Measurements from ENCODE around the gene ADAM33.

DNA sequence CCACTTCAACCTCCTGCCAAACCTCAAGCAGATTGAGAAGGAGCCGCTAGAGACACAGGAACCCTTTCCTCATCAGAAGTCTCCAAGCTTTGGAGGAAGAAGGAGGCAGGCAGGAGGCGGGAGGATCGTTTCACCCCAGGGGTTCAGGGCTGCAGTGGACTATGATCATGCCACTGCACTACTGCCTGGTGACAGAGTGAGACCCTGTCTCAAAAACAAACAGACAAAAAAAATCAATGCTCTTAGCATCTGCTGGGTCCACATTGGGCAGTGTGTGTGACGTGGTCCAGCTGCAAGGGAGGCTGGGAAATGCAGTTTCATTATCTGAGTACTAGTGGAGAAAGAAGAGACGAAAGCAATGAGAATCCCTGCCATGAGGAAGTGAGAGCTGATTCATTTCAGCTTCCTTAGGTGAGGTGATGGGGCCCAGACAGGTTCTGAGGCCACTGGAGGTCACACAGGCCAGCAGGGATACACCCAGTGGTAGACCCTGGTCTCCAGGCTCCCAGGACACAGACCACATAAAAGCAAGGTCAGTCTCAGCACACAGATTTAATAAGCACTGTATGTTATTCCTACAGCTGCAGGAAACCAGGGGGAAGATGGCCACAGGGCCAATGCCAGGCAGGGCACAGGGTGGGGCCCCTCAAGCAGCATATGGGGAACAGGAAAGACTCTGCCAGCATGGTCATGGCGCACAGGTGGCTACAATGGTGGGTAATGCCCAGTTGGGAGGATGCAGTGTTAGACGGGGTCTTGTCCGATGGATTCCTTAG is 22.9 kb downstream of the ADAM33 start:
- TF ChIP-seq, protein P1, sequence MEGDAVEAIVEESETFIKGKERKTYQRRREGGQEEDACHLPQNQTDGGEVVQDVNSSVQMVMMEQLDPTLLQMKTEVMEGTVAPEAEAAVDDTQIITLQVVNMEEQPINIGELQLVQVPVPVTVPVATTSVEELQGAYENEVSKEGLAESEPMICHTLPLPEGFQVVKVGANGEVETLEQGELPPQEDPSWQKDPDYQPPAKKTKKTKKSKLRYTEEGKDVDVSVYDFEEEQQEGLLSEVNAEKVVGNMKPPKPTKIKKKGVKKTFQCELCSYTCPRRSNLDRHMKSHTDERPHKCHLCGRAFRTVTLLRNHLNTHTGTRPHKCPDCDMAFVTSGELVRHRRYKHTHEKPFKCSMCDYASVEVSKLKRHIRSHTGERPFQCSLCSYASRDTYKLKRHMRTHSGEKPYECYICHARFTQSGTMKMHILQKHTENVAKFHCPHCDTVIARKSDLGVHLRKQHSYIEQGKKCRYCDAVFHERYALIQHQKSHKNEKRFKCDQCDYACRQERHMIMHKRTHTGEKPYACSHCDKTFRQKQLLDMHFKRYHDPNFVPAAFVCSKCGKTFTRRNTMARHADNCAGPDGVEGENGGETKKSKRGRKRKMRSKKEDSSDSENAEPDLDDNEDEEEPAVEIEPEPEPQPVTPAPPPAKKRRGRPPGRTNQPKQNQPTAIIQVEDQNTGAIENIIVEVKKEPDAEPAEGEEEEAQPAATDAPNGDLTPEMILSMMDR (conservative IDR thresholded peaks at IDR 0.05; ENCODE audit: low read depth in 2 of 2), result no peak
- no peak for TF ChIP-seq CREB1 (CRISPR knock-in tag; IDR thresholded peaks at IDR 0.05; ENCODE audit: low read depth)
- no peak for TF ChIP-seq EZH2 (IDR thresholded peaks at IDR 0.05; ENCODE audit: low read depth, unreplicated experiment)
- no peak for TF ChIP-seq EZH2phosphoT487 (IDR thresholded peaks at IDR 0.05; ENCODE audit: unreplicated experiment)
- no peak for TF ChIP-seq ZNF331 (CRISPR knock-in tag; IDR thresholded peaks at IDR 0.05; ENCODE audit: low read depth)
- TF ChIP-seq POLR2AphosphoS5 (IDR thresholded peaks at IDR 0.05; ENCODE audit: low read depth), result no peak
- no peak for TF ChIP-seq ZNF114 (CRISPR knock-in tag; IDR thresholded peaks at IDR 0.05)
- TF ChIP-seq JUNB (IDR thresholded peaks at IDR 0.05; ENCODE audit: unreplicated experiment), result no peak
